ENCODE data around the gene PANK3. TPM values are rescaled to one million over a fixed set of nuclear protein-coding genes. Genes with fewer than 3 reads are reported as not detected.
A peak's percentile ranks its signal among the peaks of the same experiment; 100 is the strongest.

The PANK3 gene
- total and polyA plus RNA-seq, 10 of the 15 experiments (the other 5 are each of a cell fraction or from before 2014, with no cell fraction given): 4.7 to 43.7 (median 23.9) TPM

- no peak for TF ChIP-seq BCLAF1 (IDR thresholded peaks at IDR 0.05)
- no peak for TF ChIP-seq HCFC1 (IDR thresholded peaks at IDR 0.05; ENCODE audit: low read length)
Observed at GRCh38 chr5:168529374-168530234, 49.6 kb downstream of the PANK3 start (continued).

- Histone ChIP-seq H3K27me3 (replicated peaks in 1 of 2; ENCODE audit: control insufficient read depth in 2 of 2, insufficient read depth in 2 of 2, low read length in 1 of 2) (peaks cover 0 to 3% of the 10 kb centered on the region in 2 experiments; a peak in 1 of 4 replicates), H4K20me1 (ENCODE audit: control insufficient read depth, insufficient read depth) (no peaks in the 10 kb centered on the region), H3K4me1 (ENCODE audit: control insufficient read depth, insufficient read depth, low read length) (no peaks in the 10 kb centered on the region), H2AFZ (ENCODE audit: control insufficient read depth, low read depth, low read length) (no peak within 1 kb of the TSS), H3K79me2 (ENCODE audit: control insufficient read depth, insufficient read depth, low read length) (no peaks in the 10 kb centered on the region), H3K9ac (ENCODE audit: control insufficient read depth, insufficient read depth, low read length) (no peak within 1 kb of the TSS), H3K4me3 (no peak within 1 kb of the TSS), H3K27ac (ENCODE audit: control insufficient read depth, insufficient read depth) (no peak within 1 kb of the TSS), H3K4me2 (ENCODE audit: control insufficient read depth, insufficient read depth) (no peak within 1 kb of the TSS), H3K9me3 (replicated peaks; ENCODE audit: control insufficient read depth, insufficient read depth, low read length) (peaks cover 2% of the 10 kb centered on the region; the same call in 1 of the 3 replicates), H3K36me3 (ENCODE audit: control insufficient read depth in 2 of 2, insufficient read depth in 2 of 2, low read length in 1 of 2) (no peaks in the 10 kb centered on the region)
- no TSS peak for BruUV-seq (replicated peaks)
- in situ Hi-C loops (cut with MboI) (no loop called here), intact Hi-C loops (cut with micrococcal nuclease; ENCODE audit: unreplicated experiment) (no loop called here)
- DNase-seq (ENCODE audit: low read depth, low spot score) (no peak), ATAC-seq (no peak), FAIRE-seq (no peak)
- ChIA-PET CTCF (no interaction called here), RAD21 (ENCODE audit: unreplicated experiment) (no interaction called here), POLR2A (no interaction called here), SMC1A (ENCODE audit: uncharacterized antibody, unreplicated experiment) (no interaction called here)
- WGBS (ENCODE audit: insufficient coverage, insufficient replicate concordance, low lambda C conversion rate, missing lambda C conversion rate): 54% methylated on average over 19 of the region's 38 CpGs
- no peak for TF ChIP-seq ATF2 (IDR thresholded peaks at IDR 0.05; ENCODE audit: low read length)
- TF ChIP-seq REST (IDR thresholded peaks at IDR 0.05; ENCODE audit: low read depth, low read length): peak; percentile 90
Observed at GRCh38 chr5:168528521-168529373, 50.4 kb downstream of the PANK3 start, which contains the start of gene FBLL1. Gene FBLL1, plus strand, starts transcription at chr5:168529305. Its CDS starts 200 bp downstream, at chr5:168529505.
